Spleen (tissue), 7 donors: Measurements from ENCODE around the gene DAB2IP.

ENCODE experiments used
- CTCF ChIP-seq, 11 experiments: fragments of 200-600 bp in 7 of 11; fragments of 450-650 bp in 4 of 11; sonication (generic) in 4 of 11; IDR thresholded peaks in 8 of 11; conservative IDR thresholded peaks in 3 of 11; 1 replicate in 7 of 11; 2 replicates in 4 of 11; pipeline versions ENCODE4 v1.4.0 to v1.8.0; 2016 to 2021; ENCODE audit warnings: antibody characterized with exemption in 11 of 11, inconsistent platforms in 4 of 11, mild to moderate bottlenecking in 1 of 11
- POLR2AphosphoS5 ChIP-seq, 3 donors: sonication (generic); formaldehyde crosslinking; IDR thresholded peaks; one replicate each; pipeline ENCODE4 v1.5.1; 2017; ENCODE audit warnings: antibody characterized with exemption in 3 of 3
- donor health status: DM: no; HTN: no; CAD: no; lungs with moderate emphysema.
- donor health status: DM: no; HTN: no; CAD: no.
- donor health status: DM: no; HTN: no; CAD: no.

- TF ChIP-seq CTCF (IDR thresholded peaks at IDR 0.05 in 8 of 11, conservative IDR thresholded peaks at IDR 0.05 in 3 of 11) (no peak), POLR2AphosphoS5 (IDR thresholded peaks at IDR 0.05) (no peak)
These were observed 180.4 kb downstream of the DAB2IP start for GRCh38 chr9:121831869-121832268.
